Keratinocyte (primary cell): ENCODE measurements around the gene MSI2. TPM values are rescaled to one million over a fixed set of nuclear protein-coding genes. Genes with fewer than 3 reads are reported as not detected.

Experiments used
- DNase-seq: peaks from one replicate; pipeline ENCODE4 v3.0.0-alpha.2; 2011; ENCODE audit warnings: low read depth, missing footprints, low spot score
- FAIRE-seq: peaks from 2 replicates; lab custom pipeline; 2011; peaks lifted over from hg19 to GRCh38; lab: Jason Lieb, UNC
- H2AFZ ChIP-seq: 2 replicates; pipeline ENCODE4 v1.6.0; 2012; ENCODE audit warnings: low read length, control low read depth, inconsistent platforms; ENCODE audit not compliant: control insufficient read depth
- H3K27ac ChIP-seq: 2 replicates; pipeline ENCODE4 v1.5.1; 2011; ENCODE audit warnings: low read length; ENCODE audit not compliant: control insufficient read depth, insufficient read depth
- H3K27me3 ChIP-seq: 3 replicates; pipeline ENCODE4 v1.6.0; 2011; ENCODE audit warnings: low read length; ENCODE audit not compliant: control insufficient read depth, insufficient read depth; ENCODE audit errors: extremely low read depth
- H3K36me3 ChIP-seq, 2 experiments: 2 replicates in 1 of 2; 3 replicates in 1 of 2; pipeline ENCODE4 v1.5.1; 2011; ENCODE audit warnings: low read length in 2 of 2, mild to moderate bottlenecking in 1 of 2; ENCODE audit not compliant: control insufficient read depth in 2 of 2, insufficient read depth in 2 of 2; ENCODE audit errors: extremely low read depth in 1 of 2
- H3K4me1 ChIP-seq: 3 replicates; pipeline ENCODE4 v1.5.1; 2011; ENCODE audit warnings: low read length; ENCODE audit not compliant: control insufficient read depth, insufficient read depth; ENCODE audit errors: extremely low read depth
- H3K4me2 ChIP-seq: 3 replicates; pipeline ENCODE4 v1.6.0; 2011; ENCODE audit warnings: low read depth, low read length; ENCODE audit not compliant: control insufficient read depth, insufficient read depth; ENCODE audit errors: extremely low read depth
- H3K4me3 ChIP-seq, 3 experiments: fragments of 200-600 bp in 1 of 3; sonication (generic) in 1 of 3; 2 replicates in 2 of 3; 3 replicates in 1 of 3; pipeline ENCODE4 v1.5.1; 2011 to 2016; ENCODE audit warnings: low read length in 3 of 3, mild to moderate bottlenecking in 3 of 3, control low read depth in 2 of 3, inconsistent platforms in 1 of 3, low read depth in 1 of 3, mixed read lengths in 1 of 3, mixed run types in 1 of 3, moderate library complexity in 1 of 3; ENCODE audit not compliant: control insufficient read depth in 2 of 3, insufficient read depth in 2 of 3; ENCODE audit errors: extremely low read depth in 1 of 3
- H3K79me2 ChIP-seq: 2 replicates; pipeline ENCODE4 v1.6.0; 2012; ENCODE audit warnings: low read length; ENCODE audit not compliant: control insufficient read depth, insufficient read depth
- H3K9ac ChIP-seq: 3 replicates; pipeline ENCODE4 v1.6.0; 2011; ENCODE audit warnings: low read length; ENCODE audit not compliant: control insufficient read depth, insufficient read depth; ENCODE audit errors: extremely low read depth
- H3K9me1 ChIP-seq: 3 replicates; pipeline ENCODE4 v1.6.0; 2011; ENCODE audit warnings: low read length; ENCODE audit not compliant: control insufficient read depth, insufficient read depth; ENCODE audit errors: extremely low read depth
- H3K9me3 ChIP-seq: 2 replicates; pipeline ENCODE4 v1.5.1; 2012; ENCODE audit warnings: low read depth, low read length; ENCODE audit not compliant: control insufficient read depth
- H4K20me1 ChIP-seq: 3 replicates; pipeline ENCODE4 v1.6.0; 2011; ENCODE audit warnings: low read length; ENCODE audit not compliant: control insufficient read depth, insufficient read depth; ENCODE audit errors: extremely low read depth
- EZH2 ChIP-seq: IDR thresholded peaks from one replicate; pipeline ENCODE4 v1.6.1; 2012; ENCODE audit warnings: inconsistent platforms, mild to moderate bottlenecking, low read length, moderate library complexity
- dilution Hi-C: fragments of 300-500 bp; cut with MboI; formaldehyde crosslinking; loops from one replicate; pipeline ENCODE4 v1.7.0; 2020; ENCODE audit warnings: low sequenced_read_pairs; ENCODE audit not compliant: extremely low pct_ligation_motif_present
- polyA plus RNA-seq, 5 experiments: library from polyadenylated mRNA; depleted of rRNA in 3 of 5; stranded (reverse) in 3 of 5; stranded (forward) in 1 of 5; unstranded in 1 of 5; fragments of >200 nt; gene quantifications; 1 replicate in 1 of 5; 2 replicates in 3 of 5; 3 replicates in 1 of 5; pipeline versions ENCODE4 v1.2.1 to v1.2.3, GENCODE V29; 2011 to 2012; ENCODE audit warnings: missing spikeins in 2 of 5, low read depth in 1 of 5, low replicate concordance in 1 of 5
- TF ChIP-seq, protein P1 (sequence below), 3 experiments: IDR thresholded peaks in 1 of 3; conservative IDR thresholded peaks in 1 of 3; optimal IDR thresholded peaks in 1 of 3; 2 replicates in 2 of 3; 3 replicates in 1 of 3; pipeline versions ENCODE3 to v1.5.1; 2011; ENCODE audit warnings: low read length in 3 of 3, mild to moderate bottlenecking in 3 of 3, moderate library complexity in 2 of 3, control low read depth in 1 of 3, inconsistent platforms in 1 of 3; ENCODE audit not compliant: insufficient read depth in 2 of 3; ENCODE audit errors: extremely low read depth in 1 of 3

The MSI2 gene
- polyA plus RNA-seq, 1 donor (not counting 4 experiments of a cell fraction or from before 2014, with no cell fraction given) = 22.3 TPM

DNA sequence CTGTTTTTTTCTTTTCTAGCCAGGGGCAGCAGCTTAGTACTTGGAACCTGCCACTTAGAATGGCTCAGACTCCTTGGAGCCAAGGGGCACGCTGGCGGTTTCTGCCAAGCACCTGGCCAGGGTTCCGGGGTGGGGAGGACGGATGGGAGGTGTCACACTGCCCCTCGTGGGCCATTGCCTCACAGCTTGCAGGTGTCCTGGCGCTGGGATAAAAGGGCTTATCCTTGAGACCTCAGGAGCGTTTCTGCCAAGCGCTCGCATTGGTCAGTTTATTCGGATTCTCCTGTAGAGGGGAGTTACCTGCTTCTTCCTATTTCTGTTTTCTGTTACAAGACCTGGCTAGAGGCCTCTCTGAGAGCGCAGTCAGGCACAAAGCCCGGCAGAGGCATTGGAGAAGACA, 234.6 kb downstream of the MSI2 start:
- Histone ChIP-seq H3K9me3 (no peaks in the 10 kb centered on the region), H3K9ac (no peak overlapping the region), H4K20me1 (no peaks in the 10 kb centered on the region), H3K27ac (no peak overlapping the region), H3K9me1 (no peaks in the 10 kb centered on the region), H3K36me3 (no peaks in the 10 kb centered on the region), H3K79me2 (no peaks in the 10 kb centered on the region), H3K4me2 (no peak overlapping the region), H3K4me1 (peaks cover 8% of the 10 kb centered on the region), H2AFZ (no peak overlapping the region), H3K27me3 (no peaks in the 10 kb centered on the region), H3K4me3 (no peak overlapping the region)
- DNase-seq = no peak
- no peak for FAIRE-seq
- dilution Hi-C loops = no loop called here
- TF ChIP-seq EZH2 = no peak
- TF ChIP-seq, protein P1, sequence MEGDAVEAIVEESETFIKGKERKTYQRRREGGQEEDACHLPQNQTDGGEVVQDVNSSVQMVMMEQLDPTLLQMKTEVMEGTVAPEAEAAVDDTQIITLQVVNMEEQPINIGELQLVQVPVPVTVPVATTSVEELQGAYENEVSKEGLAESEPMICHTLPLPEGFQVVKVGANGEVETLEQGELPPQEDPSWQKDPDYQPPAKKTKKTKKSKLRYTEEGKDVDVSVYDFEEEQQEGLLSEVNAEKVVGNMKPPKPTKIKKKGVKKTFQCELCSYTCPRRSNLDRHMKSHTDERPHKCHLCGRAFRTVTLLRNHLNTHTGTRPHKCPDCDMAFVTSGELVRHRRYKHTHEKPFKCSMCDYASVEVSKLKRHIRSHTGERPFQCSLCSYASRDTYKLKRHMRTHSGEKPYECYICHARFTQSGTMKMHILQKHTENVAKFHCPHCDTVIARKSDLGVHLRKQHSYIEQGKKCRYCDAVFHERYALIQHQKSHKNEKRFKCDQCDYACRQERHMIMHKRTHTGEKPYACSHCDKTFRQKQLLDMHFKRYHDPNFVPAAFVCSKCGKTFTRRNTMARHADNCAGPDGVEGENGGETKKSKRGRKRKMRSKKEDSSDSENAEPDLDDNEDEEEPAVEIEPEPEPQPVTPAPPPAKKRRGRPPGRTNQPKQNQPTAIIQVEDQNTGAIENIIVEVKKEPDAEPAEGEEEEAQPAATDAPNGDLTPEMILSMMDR (optimal IDR thresholded peaks at IDR 0.05 in 1 of 3, IDR thresholded peaks at IDR 0.05 in 1 of 3, conservative IDR thresholded peaks at IDR 0.05 in 1 of 3; ENCODE audit: extremely low read depth in 1 of 3, insufficient read depth in 2 of 3, low read length in 3 of 3) = no peak

DNA sequence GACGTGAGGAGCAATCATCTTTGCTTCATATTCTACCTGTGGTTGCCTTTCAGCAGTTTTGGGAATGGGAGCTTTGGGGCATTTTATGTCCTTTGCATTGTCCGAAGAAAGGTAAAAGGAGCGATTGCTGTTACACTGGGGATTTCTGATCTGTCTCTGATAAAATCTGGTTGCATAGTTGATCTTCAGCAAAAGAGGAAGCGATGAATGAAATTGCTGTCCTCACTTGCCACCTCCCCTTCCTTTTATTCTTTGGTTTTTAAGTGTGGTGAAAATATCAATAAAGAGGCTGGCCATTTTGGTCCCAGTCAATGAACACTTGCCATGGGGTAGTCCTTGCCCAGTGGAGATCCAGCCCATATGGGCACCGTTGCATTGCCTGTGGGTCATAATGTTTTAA, 236.8 kb downstream of the MSI2 start:
- Histone ChIP-seq H3K36me3 (no peaks in the 10 kb centered on the region), H3K27ac (no peak overlapping the region), H2AFZ (no peak overlapping the region), H3K9me3 (no peaks in the 10 kb centered on the region), H3K79me2 (no peaks in the 10 kb centered on the region), H3K4me2 (no peak overlapping the region), H3K9ac (no peak overlapping the region), H3K9me1 (no peaks in the 10 kb centered on the region), H3K4me1 (no peaks in the 10 kb centered on the region), H3K27me3 (no peaks in the 10 kb centered on the region), H4K20me1 (no peaks in the 10 kb centered on the region), H3K4me3 (no peak overlapping the region)
- FAIRE-seq (no peak), DNase-seq (no peak)
- dilution Hi-C loops = no loop called here
- TF ChIP-seq EZH2 = no peak
- TF ChIP-seq, protein P1 (optimal IDR thresholded peaks at IDR 0.05 in 1 of 3, IDR thresholded peaks at IDR 0.05 in 1 of 3, conservative IDR thresholded peaks at IDR 0.05 in 1 of 3; ENCODE audit: extremely low read depth in 1 of 3, insufficient read depth in 2 of 3, low read length in 3 of 3) = no peak
